Right atrium auricular region (tissue), 2 donors: ENCODE data around the gene PUS7. TPM values are rescaled to one million over a fixed set of nuclear protein-coding genes. Genes with fewer than 3 reads are reported as not detected.
"Not testable (repeated sequence)": the region's sequence is repeated elsewhere in the genome, so short reads cannot be mapped to it uniquely, and the experiment has no call there.

Experiments
- DNase-seq: peaks from one replicate; pipeline ENCODE4 v3.0.0-alpha.2; 2019; ENCODE audit warnings: low spot score
- H3K27ac ChIP-seq, 2 donors: fragments of 200-600 bp; sonication (generic); 1 replicate in 1 of 2; 2 replicates in 1 of 2; pipeline ENCODE4 v1.5.1; 2016 to 2019
- H3K27me3 ChIP-seq, 2 donors: fragments of 200-600 bp; sonication (generic); one replicate each; pipeline versions ENCODE4 v1.5.1 to v1.6.0; 2017 to 2019
- H3K36me3 ChIP-seq: fragments of 200-600 bp; sonication (generic); one replicate; pipeline ENCODE4 v1.5.1; 2016
- H3K4me1 ChIP-seq, 2 donors: fragments of 200-600 bp; sonication (generic); one replicate each; pipeline versions ENCODE4 v1.5.1 to v1.6.0; 2017 to 2019
- H3K4me3 ChIP-seq, 2 donors: fragments of 200-600 bp; sonication (generic); 1 replicate in 1 of 2; 2 replicates in 1 of 2; pipeline ENCODE4 v1.5.1; 2017 to 2019; ENCODE audit warnings: mild to moderate bottlenecking in 1 of 2, moderate library complexity in 1 of 2
- H3K9me3 ChIP-seq, 2 donors: fragments of 200-600 bp; sonication (generic); one replicate each; pipeline ENCODE4 v1.5.1; 2019
- CTCF ChIP-seq, 2 donors: fragments of 200-600 bp; sonication (generic); IDR thresholded peaks; one replicate each; pipeline ENCODE4 v1.5.1; 2019; ENCODE audit warnings: antibody characterized with exemption in 2 of 2
- total RNA-seq, 2 donors: library from RNA; depleted of rRNA; stranded (reverse); fragments of >200 nt; gene quantifications; one replicate each; pipeline ENCODE4 v1.1.0, GENCODE V29; 2016

PUS7 gene
- total RNA-seq, 2 donors from 2014 or later = 4.3 to 7.8 TPM

- H3K27ac ChIP-seq = no peak overlapping the region
- no peaks in the 10 kb centered on the region for H3K27me3 ChIP-seq
- no peak overlapping the region for H3K4me3 ChIP-seq
- H3K36me3 ChIP-seq = peaks cover 58% of the 10 kb centered on the region
- no peak for TF ChIP-seq CTCF (IDR thresholded peaks at IDR 0.05)
- DNase-seq = no peak
- peaks cover 0 to 5% of the 10 kb centered on the region in 2 donors for H3K4me1 ChIP-seq
- H3K9me3 ChIP-seq = no peaks in the 10 kb centered on the region
Measured at GRCh38 chr7:105538339-105538738, 16.3 kb upstream of the PUS7 start.

GRCh38 chr7:105532709-105533460, 10.8 kb upstream of the PUS7 start:
- Histone ChIP-seq H3K4me3 (peak overlapping the region; percentile 98 to 100), H3K9me3 (no peaks in the 10 kb centered on the region), H3K4me1 (peaks cover 0 to 13% of the 10 kb centered on the region in 2 donors), H3K27ac (peak overlapping the region in 1 of 2 donors; percentile 87), H3K27me3 (no peaks in the 10 kb centered on the region), H3K36me3 (peaks cover 14% of the 10 kb centered on the region)
- TF ChIP-seq CTCF (IDR thresholded peaks at IDR 0.05) = no peak
- DNase-seq = no peak

DNA sequence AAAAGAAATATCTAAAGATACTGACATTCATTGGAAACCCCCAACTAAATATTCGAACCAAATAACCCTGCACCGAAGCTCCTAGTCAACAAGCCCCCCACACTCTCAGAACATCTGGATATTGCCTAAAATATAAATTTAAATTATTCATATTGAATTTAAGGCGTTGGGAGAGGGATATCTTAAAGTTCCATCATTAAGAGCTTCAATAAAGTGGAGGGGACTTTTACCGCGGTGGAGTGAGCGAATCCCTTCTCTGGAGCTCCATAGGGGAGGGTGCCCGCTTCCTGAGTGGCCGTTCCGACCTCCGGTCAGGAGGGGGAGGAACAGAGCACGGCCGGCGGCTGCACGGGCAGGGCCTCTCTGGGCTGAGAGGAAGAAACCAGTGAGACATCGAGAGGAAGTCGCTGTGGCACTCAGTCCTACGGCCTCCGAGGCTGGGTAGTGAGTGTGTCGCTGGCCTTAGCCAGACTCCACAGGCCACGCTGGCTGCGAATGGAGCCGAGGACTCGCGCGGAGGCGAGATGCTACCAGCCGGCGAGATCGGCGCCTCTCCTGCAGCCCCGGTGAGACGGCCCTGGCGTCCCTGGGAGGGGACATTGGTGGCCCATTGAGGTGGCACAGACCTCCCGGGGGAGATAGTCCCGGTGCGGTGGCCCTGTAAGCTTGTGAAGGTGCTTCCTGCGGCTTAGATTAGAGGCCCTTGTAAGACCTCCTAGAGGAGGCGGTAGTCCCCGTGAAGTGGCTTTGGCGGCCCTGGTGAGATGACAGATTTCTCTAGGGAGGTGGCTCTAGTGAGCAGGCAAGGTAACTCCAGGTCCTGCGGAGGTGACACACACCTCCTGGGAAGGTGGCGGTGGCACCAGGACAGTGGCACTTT, 10.0 kb upstream of the PUS7 start, which contains the start of gene RINT1:
Gene RINT1 (plus strand): TSS at position 410 of the 880 bp plus-strand sequence. CDS start 115 bp downstream, at position 525.
- peak within 1 kb of the TSS; percentile 98 to 100 for H3K4me3 ChIP-seq
- H3K4me1 ChIP-seq = peaks cover 0 to 13% of the 10 kb centered on the region in 2 donors
- H3K9me3 ChIP-seq = no peaks in the 10 kb centered on the region
- TF ChIP-seq CTCF (IDR thresholded peaks at IDR 0.05) = peak; percentile 65 to 93
- H3K27me3 ChIP-seq = no peaks in the 10 kb centered on the region
- H3K27ac ChIP-seq = peak within 1 kb of the TSS; percentile 80 to 87
- H3K36me3 ChIP-seq = peaks cover 6% of the 10 kb centered on the region
- peak; percentile 92 for DNase-seq

DNA sequence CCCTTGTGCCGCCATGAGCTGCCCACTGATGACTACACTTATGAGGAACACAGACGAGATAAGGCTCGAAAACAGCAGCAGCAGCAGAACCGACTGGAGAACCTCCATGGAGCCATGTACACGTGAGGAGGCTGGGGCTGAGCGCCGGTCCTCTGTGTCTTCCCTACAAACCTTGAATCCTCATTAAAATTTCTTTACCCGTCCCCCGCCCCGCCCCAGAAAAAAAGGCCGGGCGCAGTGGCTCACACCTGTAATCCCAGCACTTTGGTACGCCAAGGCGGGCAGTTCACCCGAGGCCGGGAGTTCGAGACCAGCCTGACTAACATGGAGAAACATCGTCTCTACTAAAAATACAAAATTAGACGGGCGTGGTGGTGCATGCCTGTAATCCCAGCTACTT, 8.5 kb upstream of the PUS7 start:
- H3K27ac ChIP-seq = no peak overlapping the region
- H3K4me1 ChIP-seq = peaks cover 0 to 13% of the 10 kb centered on the region in 2 donors
- no peak for DNase-seq
- no peak overlapping the region for H3K4me3 ChIP-seq
- TF ChIP-seq CTCF (IDR thresholded peaks at IDR 0.05) = no peak
- no peaks in the 10 kb centered on the region for H3K27me3 ChIP-seq
- H3K36me3 ChIP-seq = no peaks in the 10 kb centered on the region
- no peaks in the 10 kb centered on the region for H3K9me3 ChIP-seq

DNA sequence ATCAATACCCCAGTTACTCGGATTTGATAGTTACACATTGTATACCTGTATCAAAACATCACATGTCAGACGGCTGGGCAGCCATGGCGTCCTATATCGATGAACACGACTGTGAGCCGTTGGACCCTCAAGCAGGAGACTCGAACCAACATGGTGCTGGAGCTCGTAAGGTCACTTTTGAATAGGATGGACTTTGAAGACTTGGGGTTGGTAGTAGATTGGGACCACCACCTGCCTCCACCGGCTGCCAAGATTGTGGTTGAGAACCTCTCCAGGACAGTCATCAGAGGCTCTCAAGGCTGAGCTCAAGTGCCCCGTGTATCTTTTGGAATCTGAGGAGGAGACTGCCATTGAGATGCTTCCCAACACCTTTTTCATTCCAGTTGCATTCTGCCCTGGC, 8.1 kb upstream of the PUS7 start:
- H3K27ac ChIP-seq = no peak overlapping the region
- TF ChIP-seq CTCF (IDR thresholded peaks at IDR 0.05) = no peak
- H3K36me3 ChIP-seq = no peaks in the 10 kb centered on the region
- no peaks in the 10 kb centered on the region for H3K27me3 ChIP-seq
- H3K4me1 ChIP-seq = peaks cover 0 to 13% of the 10 kb centered on the region in 2 donors
- no peak overlapping the region for H3K4me3 ChIP-seq
- no peak for DNase-seq
- no peaks in the 10 kb centered on the region for H3K9me3 ChIP-seq

DNA sequence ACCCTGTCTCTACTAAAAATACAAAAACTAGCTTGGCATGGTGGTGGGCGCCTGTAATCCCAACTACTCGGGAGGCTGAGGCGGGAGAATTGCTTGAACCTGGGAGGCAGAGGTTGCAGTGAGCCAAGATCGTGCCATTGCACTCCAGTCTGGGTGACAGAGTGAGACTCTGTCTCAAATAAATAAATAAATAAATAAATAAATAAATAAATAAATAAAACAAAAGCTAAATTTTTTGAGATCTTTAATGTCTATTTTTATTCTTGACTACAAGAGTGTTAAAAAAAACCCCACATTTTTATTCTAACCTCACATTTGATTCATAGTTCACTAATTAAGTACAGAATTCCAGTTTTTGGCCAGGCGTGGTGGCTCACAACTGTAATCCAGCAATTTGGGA, 5.7 kb upstream of the PUS7 start:
- not testable (repeated sequence) for H3K4me1 ChIP-seq, H3K9me3 ChIP-seq, DNase-seq, H3K27ac ChIP-seq, H3K4me3 ChIP-seq, H3K36me3 ChIP-seq, H3K27me3 ChIP-seq
